HCT116 (cell line): ENCODE measurements around the gene SULT2B1.

Experiments used
- CTCF ChIP-seq, 3 experiments: fragments of 200-600 bp in 1 of 3; sonication (generic) in 1 of 3; IDR thresholded peaks in 2 of 3; conservative IDR thresholded peaks in 1 of 3; 2 replicates each; pipeline ENCODE4 v1.5.1; 2012 to 2017; ENCODE audit warnings: low read depth in 2 of 3, low read length in 2 of 3, antibody characterized with exemption in 1 of 3, borderline replicate concordance in 1 of 3, control low read depth in 1 of 3, mild to moderate bottlenecking in 1 of 3, mixed read lengths in 1 of 3, mixed run types in 1 of 3, moderate library complexity in 1 of 3; ENCODE audit not compliant: insufficient read depth in 1 of 3
- POLR2A ChIP-seq: IDR thresholded peaks from 2 replicates; pipeline ENCODE4 v1.7.0; 2011; ENCODE audit warnings: borderline replicate concordance; ENCODE audit not compliant: insufficient read depth, insufficient read length; ENCODE audit errors: extremely low read depth
- SIN3A ChIP-seq: IDR thresholded peaks from 2 replicates; pipeline ENCODE4 v1.6.1; 2012; ENCODE audit warnings: low read depth
- YY1 ChIP-seq: IDR thresholded peaks from 2 replicates; pipeline ENCODE4 v1.6.1; 2011; ENCODE audit warnings: low read length, low read depth, moderate library complexity, mild to moderate bottlenecking; ENCODE audit not compliant: insufficient replicate concordance; ENCODE audit errors: extremely low read depth

GRCh38 chr19:48642862-48643261 is 90.9 kb downstream of the SULT2B1 start:
- TF ChIP-seq CTCF (IDR thresholded peaks at IDR 0.05 in 2 of 3, conservative IDR thresholded peaks at IDR 0.05 in 1 of 3; ENCODE audit: borderline replicate concordance in 1 of 3, insufficient read depth in 1 of 3, low read depth in 2 of 3, low read length in 2 of 3) (no peak), YY1 (no peak), POLR2A (no peak), SIN3A (no peak)
